ENCODE results near the gene ERC2. TPM values are rescaled to one million over a fixed set of nuclear protein-coding genes. Genes with fewer than 3 reads are reported as not detected.
"Not testable (repeated sequence)": the region's sequence is repeated elsewhere in the genome, so short reads cannot be mapped to it uniquely, and the experiment has no call there.

Gene ERC2
- total RNA-seq, 1 donor from 2014 or later, result not detected

DNA sequence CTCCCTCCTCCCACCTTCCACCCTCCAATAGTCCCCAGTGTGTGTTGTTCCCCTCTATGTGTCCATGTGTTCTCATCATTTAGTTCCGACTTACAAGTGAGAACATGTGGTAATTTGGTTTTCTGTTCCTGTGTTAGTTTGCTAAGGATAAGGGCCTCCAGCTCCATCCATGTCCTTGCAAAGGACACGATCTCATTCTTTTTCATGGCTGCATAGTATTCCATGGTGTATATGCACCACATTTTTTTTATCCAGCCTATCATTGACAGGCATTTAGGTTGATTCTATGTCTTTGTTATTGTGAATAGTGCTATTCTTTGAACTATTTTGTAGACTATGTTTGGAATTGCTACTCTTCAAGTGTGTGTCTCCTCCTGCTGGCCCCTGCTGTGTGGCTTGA lies 206.4 kb downstream of the ERC2 start:
- H3K27ac Mint-ChIP-seq; DNase-seq; H3K27me3 Mint-ChIP-seq; H3K9me3 Mint-ChIP-seq; H3K4me3 Mint-ChIP-seq; intact Hi-C loops (cut with micrococcal nuclease); H3K4me1 Mint-ChIP-seq; H3K36me3 Mint-ChIP-seq (ENCODE audit: low read depth): not testable (repeated sequence)

DNA sequence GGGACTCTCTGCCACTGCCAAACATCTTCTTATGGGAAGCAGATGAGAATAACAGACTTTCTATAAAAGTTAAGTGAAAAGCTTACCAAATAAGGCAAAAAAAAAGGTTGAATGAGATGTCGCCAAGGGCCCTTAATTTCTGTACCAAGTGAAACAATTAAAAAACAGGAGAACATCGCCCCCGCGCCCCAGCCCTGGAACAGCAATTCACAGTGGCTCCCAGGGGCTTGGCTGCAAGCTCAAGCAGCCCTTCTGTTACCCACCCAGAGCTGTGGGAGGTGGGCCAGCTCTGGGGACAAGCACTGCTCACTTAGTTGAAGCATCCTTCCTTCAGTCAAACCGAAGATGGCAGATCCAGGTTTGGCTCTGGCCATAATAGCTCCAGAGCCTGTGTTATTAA lies 208.0 kb downstream of the ERC2 start:
- Mint-ChIP-seq H3K27ac (no peak overlapping the region), H3K4me1 (no peaks in the 10 kb centered on the region), H3K4me3 (no peak overlapping the region), H3K9me3 (no peaks in the 10 kb centered on the region), H3K27me3 (peaks cover 14% of the 10 kb centered on the region), H3K36me3 (ENCODE audit: low read depth) (no peaks in the 10 kb centered on the region)
- DNase-seq, result no peak
- intact Hi-C loops (cut with micrococcal nuclease), result no loop called here

DNA sequence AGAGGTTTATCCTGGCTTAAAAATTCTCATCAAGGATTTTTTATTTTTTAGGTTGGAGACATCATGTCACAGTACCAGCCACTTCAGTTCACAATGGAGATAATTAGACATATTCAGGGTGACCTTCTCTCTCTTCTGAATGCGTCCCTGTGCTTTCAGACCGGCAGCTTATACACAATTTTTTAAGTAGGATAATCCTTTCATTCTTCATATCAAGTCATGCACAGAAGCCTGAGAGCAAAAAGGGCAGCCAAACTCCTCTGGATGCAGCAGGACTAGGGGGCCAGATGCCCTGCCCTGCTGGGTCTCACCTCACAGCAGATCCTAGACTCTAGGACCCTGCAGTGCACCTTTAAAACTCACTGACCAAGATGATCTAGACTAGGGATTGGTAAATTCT lies 210.4 kb downstream of the ERC2 start:
- Mint-ChIP-seq H3K9me3 (no peaks in the 10 kb centered on the region), H3K36me3 (ENCODE audit: low read depth) (no peaks in the 10 kb centered on the region), H3K27ac (no peak overlapping the region), H3K27me3 (peaks cover 12% of the 10 kb centered on the region), H3K4me1 (no peaks in the 10 kb centered on the region), H3K4me3 (no peak overlapping the region)
- intact Hi-C loops (cut with micrococcal nuclease), result no loop called here
- no peak for DNase-seq

DNA sequence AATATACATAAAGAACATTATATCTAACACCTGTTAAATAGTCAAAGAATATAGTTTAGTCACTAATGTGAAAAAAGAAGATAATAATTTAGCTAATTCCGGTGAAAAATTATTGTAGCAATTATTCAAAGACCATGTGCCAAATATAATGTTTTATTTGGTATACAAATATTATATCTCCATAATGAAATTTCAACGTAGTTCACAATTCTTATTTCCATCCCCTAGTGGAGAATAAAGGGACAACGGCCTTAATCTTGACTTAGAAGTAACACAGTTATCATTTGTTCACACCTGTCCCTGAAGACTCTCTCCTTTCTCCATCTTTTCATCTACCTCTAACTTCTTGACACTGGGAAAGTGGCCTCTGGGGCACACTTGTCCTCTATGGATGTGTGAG lies 213.4 kb downstream of the ERC2 start:
- no peak overlapping the region for H3K27ac Mint-ChIP-seq
- intact Hi-C loops (cut with micrococcal nuclease), result loop anchor here (5.0 kb wide), 2 partner anchors 823 to 1403 kb away; no protein-coding TSS in a partner anchor
- H3K4me3 Mint-ChIP-seq, result no peak overlapping the region
- no peak for DNase-seq
- peaks cover 1% of the 10 kb centered on the region for H3K4me1 Mint-ChIP-seq
- H3K9me3 Mint-ChIP-seq, result no peaks in the 10 kb centered on the region
- H3K27me3 Mint-ChIP-seq, result peaks cover 14% of the 10 kb centered on the region
- H3K36me3 Mint-ChIP-seq (ENCODE audit: low read depth), result no peaks in the 10 kb centered on the region

DNA sequence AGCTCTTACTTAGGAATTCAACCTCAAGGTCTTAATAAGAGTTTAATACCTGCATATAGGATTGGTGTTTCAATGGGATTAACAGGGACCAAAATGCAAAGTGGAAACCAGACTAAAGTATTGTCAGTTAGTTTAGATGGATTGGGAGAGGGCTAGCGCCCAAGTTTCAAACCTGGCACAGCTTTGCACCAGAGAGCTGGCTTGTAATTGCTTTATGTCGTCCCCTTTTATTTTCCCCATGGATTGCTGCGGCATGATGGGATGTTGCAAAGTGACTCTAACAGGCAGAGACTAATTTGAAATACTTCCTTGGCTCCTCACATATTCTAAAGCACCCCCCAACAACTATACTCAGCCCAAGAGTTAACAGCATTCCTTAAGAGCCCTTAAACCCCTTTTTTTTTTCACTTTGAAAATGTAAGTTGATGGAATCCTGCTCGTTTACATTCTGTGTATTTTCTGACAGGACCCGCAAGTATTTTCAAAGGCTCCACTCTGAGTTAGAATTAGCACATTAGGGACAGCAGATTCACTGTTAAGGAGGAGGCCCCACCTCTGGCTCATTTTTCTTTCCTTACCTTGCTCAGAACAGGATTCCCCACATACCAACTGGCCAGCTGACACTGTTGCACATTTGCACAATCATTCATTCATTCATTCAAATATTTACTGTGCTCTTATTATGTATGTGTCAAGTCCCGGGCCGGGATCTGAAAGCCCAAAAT lies 214.2 kb downstream of the ERC2 start:
- no peak for DNase-seq
- intact Hi-C loops (cut with micrococcal nuclease), result loop anchor here (5.0 kb wide), 2 partner anchors 822 to 1402 kb away; no protein-coding TSS in a partner anchor
- Mint-ChIP-seq H3K36me3 (ENCODE audit: low read depth) (no peaks in the 10 kb centered on the region), H3K27ac (no peak overlapping the region), H3K4me3 (no peak overlapping the region), H3K9me3 (no peaks in the 10 kb centered on the region), H3K4me1 (peaks cover 1% of the 10 kb centered on the region), H3K27me3 (peaks cover 14% of the 10 kb centered on the region)

DNA sequence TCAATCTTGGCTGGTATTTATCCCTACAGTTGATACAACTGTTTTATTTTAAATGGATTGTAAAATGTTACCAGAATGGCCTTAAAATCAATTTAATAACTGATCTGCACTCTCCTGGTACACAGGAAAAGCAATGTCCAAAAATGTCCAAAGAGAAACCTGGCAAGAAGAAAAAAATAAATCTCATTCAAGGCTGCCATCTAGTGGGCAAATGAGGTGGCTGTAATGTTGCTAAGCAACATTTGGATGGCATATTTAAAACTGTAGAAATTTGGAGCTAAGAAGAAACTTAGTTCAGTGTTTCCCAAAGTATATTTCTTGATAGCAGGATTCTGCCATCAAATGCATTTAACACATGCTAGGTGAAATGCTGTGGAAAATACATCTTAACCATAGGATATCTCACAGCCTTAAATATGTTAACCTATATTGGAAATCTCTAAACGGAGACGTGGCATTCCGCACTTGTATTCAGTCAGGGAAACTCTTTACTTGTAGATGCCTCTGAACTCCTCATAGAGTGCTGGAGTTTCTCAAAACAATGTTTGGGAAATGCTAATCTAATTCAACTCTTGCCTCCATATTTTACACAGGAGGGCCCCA lies 216.8 kb downstream of the ERC2 start:
- Mint-ChIP-seq H3K27ac (no peak overlapping the region), H3K36me3 (ENCODE audit: low read depth) (no peaks in the 10 kb centered on the region), H3K27me3 (peaks cover 12% of the 10 kb centered on the region), H3K9me3 (no peaks in the 10 kb centered on the region), H3K4me3 (no peak overlapping the region), H3K4me1 (peaks cover 1% of the 10 kb centered on the region)
- intact Hi-C loops (cut with micrococcal nuclease), result loop anchor here (2.0 to 5.0 kb wide), 3 partner anchors 767 to 1399 kb away; no protein-coding TSS in a partner anchor
- DNase-seq, result peak; percentile 71

DNA sequence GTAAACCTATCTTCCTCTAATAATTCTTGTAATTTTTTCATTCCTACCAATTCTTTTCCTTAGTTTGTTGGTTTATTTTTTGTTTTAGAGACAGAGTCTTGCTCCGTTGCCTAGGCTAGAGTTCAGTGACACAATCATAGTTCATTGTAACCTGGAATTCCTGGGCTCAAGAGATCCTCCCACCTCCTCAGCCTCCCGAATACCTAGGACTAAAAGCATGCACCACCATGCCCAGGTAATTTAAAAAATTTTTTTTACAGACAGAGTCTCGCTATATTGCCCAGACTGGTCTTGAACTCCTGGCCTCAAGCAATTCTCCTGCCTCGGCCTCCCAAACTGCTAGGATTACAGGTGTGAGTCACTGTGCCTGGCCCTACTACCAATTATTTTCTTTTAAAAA lies 220.2 kb downstream of the ERC2 start:
- DNase-seq, result no peak
- H3K27me3 Mint-ChIP-seq, result peaks cover 5% of the 10 kb centered on the region
- H3K4me1 Mint-ChIP-seq, result peaks cover 1% of the 10 kb centered on the region
- no peak overlapping the region for H3K27ac Mint-ChIP-seq
- no peak overlapping the region for H3K4me3 Mint-ChIP-seq
- H3K36me3 Mint-ChIP-seq (ENCODE audit: low read depth), result no peaks in the 10 kb centered on the region
- intact Hi-C loops (cut with micrococcal nuclease), result no loop called here
- H3K9me3 Mint-ChIP-seq, result no peaks in the 10 kb centered on the region

DNA sequence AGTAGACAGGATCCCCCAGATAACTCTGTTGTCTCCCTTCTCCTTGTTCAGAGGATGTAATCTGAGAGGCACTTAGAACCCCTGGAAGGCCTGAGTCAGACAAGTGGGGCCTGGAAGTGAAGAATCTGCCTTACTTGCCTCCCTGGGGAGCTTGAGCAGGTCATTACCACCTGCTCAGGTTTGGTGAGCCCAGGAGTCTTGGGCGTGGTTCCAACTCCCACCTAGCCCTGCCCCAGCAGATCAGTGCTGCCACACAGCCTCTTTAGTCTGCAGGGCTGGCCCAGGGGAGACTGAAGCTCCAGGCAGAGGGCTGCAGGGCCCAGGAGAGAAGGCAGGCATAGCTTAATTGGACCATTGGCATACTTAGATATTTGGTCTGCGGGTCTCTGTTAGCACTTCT lies 230.0 kb downstream of the ERC2 start:
- intact Hi-C loops (cut with micrococcal nuclease), result no loop called here

DNA sequence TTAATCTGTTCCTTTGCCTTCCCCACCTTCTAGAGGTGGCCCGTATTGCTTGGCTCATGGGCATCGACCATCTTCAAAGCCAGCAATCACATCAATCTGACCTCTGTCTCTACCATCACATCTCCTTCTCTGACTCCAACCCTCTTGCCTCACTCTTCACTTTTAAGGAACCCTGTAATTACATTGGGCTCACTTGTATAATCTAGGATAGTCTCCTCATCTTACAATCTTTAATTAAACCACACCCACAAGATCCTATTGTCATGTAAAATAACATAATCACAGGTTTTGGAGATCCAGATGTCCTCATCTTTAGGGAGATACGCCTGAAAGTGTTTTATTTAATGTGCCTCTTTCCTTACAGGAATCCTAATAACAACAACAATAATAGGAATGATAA lies 234.5 kb downstream of the ERC2 start:
- H3K27me3 Mint-ChIP-seq, result peaks cover 5% of the 10 kb centered on the region
- H3K4me1 Mint-ChIP-seq, result no peaks in the 10 kb centered on the region
- no peak overlapping the region for H3K4me3 Mint-ChIP-seq
- intact Hi-C loops (cut with micrococcal nuclease), result no loop called here
- no peaks in the 10 kb centered on the region for H3K9me3 Mint-ChIP-seq
- no peaks in the 10 kb centered on the region for H3K36me3 Mint-ChIP-seq (ENCODE audit: low read depth)
- H3K27ac Mint-ChIP-seq, result no peak overlapping the region
- no peak for DNase-seq

More for the DNA sequence above, 230.0 kb downstream of the ERC2 start:
- no peak for DNase-seq
- Mint-ChIP-seq H3K9me3 (no peaks in the 10 kb centered on the region), H3K4me1 (no peaks in the 10 kb centered on the region), H3K4me3 (no peak overlapping the region), H3K36me3 (ENCODE audit: low read depth) (no peaks in the 10 kb centered on the region), H3K27me3 (peaks cover 9% of the 10 kb centered on the region), H3K27ac (no peak overlapping the region)

DNA sequence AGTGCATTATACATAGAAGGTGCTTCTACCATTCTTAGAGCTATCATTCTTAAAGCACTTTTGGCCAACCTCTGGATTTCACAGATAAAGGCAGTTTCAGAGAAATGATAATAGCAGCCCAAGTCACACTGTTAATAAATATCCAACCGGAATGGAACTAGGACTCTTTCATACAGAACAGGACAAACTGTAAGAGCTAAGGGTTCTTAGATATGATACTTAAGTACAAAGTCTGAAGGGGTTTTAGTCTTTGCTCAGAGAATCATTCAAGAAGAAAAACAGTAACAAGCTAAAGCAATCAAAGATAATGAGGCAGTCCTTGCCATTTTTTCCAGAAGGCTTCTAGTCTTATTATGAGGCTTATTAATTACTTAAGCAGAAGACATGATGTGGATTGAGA lies 239.0 kb downstream of the ERC2 start:
- H3K27ac Mint-ChIP-seq, result no peak overlapping the region
- H3K27me3 Mint-ChIP-seq, result peaks cover 5% of the 10 kb centered on the region
- no peaks in the 10 kb centered on the region for H3K9me3 Mint-ChIP-seq
- DNase-seq, result no peak
- H3K4me1 Mint-ChIP-seq, result no peaks in the 10 kb centered on the region
- intact Hi-C loops (cut with micrococcal nuclease), result no loop called here
- no peaks in the 10 kb centered on the region for H3K36me3 Mint-ChIP-seq (ENCODE audit: low read depth)
- no peak overlapping the region for H3K4me3 Mint-ChIP-seq

DNA sequence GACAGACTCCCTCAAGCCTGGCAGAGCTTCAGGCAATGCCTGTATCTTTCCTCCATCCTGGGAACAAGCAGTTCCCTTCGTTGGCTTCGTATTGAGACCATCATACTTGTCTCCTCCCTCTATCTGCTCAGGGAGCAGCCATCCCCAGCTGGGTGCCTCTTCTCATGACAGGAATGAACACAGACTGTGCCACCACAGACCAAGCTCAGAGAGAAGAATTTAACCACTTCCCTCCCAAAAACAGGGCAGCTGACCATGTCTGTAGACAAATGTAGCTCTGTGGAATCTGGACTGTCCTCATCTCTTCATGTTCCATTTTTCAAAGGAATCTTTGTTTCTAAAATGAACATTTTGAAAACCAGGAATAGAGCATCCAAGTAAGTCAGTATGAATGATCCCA lies 245.4 kb downstream of the ERC2 start:
- H3K27me3 Mint-ChIP-seq, result no peaks in the 10 kb centered on the region
- no peaks in the 10 kb centered on the region for H3K36me3 Mint-ChIP-seq (ENCODE audit: low read depth)
- H3K27ac Mint-ChIP-seq, result no peak overlapping the region
- no peak for DNase-seq
- no peaks in the 10 kb centered on the region for H3K4me1 Mint-ChIP-seq
- H3K4me3 Mint-ChIP-seq, result no peak overlapping the region
- H3K9me3 Mint-ChIP-seq, result no peaks in the 10 kb centered on the region
- intact Hi-C loops (cut with micrococcal nuclease), result no loop called here

DNA sequence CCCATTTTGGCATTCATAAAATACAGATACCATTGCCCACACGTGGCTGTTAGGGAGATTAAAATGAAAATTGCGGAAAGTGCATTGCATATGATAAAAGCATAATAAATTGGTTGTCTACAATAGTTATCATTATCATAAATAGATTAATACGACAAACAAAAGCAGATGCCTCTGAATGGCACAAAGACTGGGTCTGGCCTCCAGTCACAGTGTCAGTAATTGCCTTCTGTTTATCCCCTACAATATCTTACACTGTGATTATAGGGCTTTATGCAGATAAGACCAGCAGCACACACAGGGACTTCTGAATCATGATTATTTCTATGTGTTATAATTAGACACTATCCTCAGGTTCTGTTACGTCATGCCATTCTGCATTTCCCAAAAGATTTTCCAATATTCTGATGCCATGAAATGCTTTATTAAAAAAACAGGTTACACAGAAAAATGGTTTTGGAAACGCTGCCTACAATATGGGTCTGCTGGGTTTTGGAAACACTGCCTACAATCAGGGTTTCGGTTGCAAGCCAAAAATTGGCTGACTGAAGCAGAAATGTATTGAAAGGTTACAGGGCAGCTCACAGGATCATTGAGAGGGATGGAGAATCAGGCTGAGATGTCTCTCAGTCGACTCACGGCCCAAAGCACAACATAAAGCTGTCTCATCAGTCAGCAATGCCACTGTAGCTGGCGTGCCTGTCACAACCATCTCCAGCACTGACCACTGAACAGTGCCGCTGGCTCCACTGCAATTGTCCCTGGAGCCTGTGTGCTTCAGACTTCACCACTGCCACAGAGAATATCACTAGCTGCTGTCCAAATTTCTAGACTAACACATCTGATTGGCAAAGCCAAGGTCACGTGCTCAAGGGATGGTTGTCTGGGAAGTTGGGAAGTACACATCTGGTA lies 248.1 kb downstream of the ERC2 start:
- no peak for DNase-seq
- no peak overlapping the region for H3K27ac Mint-ChIP-seq
- no peaks in the 10 kb centered on the region for H3K36me3 Mint-ChIP-seq (ENCODE audit: low read depth)
- H3K4me1 Mint-ChIP-seq, result no peaks in the 10 kb centered on the region
- no peaks in the 10 kb centered on the region for H3K27me3 Mint-ChIP-seq
- no peaks in the 10 kb centered on the region for H3K9me3 Mint-ChIP-seq
- H3K4me3 Mint-ChIP-seq, result no peak overlapping the region
- intact Hi-C loops (cut with micrococcal nuclease), result no loop called here

DNA sequence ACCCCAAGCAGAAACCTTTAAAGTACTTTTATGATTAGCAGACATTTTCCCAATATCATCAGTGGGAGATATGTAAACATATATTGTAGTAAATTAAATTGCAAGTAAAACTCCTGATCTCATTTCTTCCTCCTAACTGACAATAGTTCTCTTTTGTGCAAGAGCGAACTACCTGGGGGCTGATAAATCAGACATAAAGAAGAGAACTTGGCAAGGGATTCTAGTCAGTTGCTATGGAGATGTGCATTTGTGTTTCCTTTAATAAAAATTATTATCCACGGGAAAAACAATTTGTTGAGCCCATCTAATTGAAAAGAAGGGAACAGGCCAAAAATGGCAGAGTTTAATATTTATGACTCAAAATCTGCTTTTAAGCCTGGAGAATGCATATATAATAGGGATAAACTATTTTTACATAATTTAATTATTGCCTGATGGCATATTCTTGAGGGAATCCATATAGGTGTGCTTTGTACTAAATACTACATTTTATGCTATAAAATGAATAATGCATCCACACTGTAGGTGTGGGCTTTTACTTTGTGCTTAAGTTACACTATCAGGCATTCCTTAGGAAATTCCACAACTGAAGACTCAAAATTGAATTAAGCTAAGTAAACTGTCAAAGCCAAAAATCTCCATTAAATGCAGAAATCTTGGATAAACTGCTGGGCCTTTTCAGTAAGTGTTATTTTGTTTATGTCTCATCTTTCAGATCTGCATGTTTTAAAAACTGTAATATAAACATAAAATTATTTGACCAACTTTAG lies 258.1 kb downstream of the ERC2 start:
- Mint-ChIP-seq H3K4me3 (no peak overlapping the region), H3K27ac (no peak overlapping the region), H3K27me3 (no peaks in the 10 kb centered on the region), H3K36me3 (ENCODE audit: low read depth) (no peaks in the 10 kb centered on the region), H3K9me3 (no peaks in the 10 kb centered on the region), H3K4me1 (no peaks in the 10 kb centered on the region)
- intact Hi-C loops (cut with micrococcal nuclease), result no loop called here
- DNase-seq, result no peak
